H9 (cell line): ENCODE data around the gene FN3KRP. TPM values are rescaled to one million over a fixed set of nuclear protein-coding genes. Genes with fewer than 3 reads are reported as not detected.

Source experiments
- DNase-seq: peaks from one replicate; pipeline ENCODE4 v3.0.0-alpha.2; 2017
- H2AFZ ChIP-seq: one replicate; pipeline ENCODE4 v1.6.1; 2013; ENCODE audit warnings: mild to moderate bottlenecking, low read length, control low read depth, moderate library complexity
- H2AK5ac ChIP-seq: 2 replicates; pipeline ENCODE4 v1.6.1; 2013; ENCODE audit warnings: low read length, control low read depth, mixed read lengths; ENCODE audit not compliant: insufficient read length
- H2BK120ac ChIP-seq: one replicate; pipeline ENCODE4 v1.6.1; 2013; ENCODE audit warnings: low read depth, mild to moderate bottlenecking, low read length, control low read depth, inconsistent platforms; ENCODE audit not compliant: poor library complexity, severe bottlenecking
- H2BK12ac ChIP-seq: 2 replicates; pipeline ENCODE4 v1.6.1; 2013; ENCODE audit warnings: low read length, control low read depth, mixed read lengths, low read depth; ENCODE audit not compliant: insufficient read length
- H2BK15ac ChIP-seq: 2 replicates; pipeline ENCODE4 v1.6.1; 2013; ENCODE audit warnings: low read depth, low read length, control low read depth
- H2BK20ac ChIP-seq: one replicate; pipeline ENCODE4 v1.6.1; 2013; ENCODE audit warnings: low read depth, mild to moderate bottlenecking, low read length, control low read depth, inconsistent platforms; ENCODE audit not compliant: poor library complexity, severe bottlenecking
- H2BK5ac ChIP-seq: 2 replicates; pipeline ENCODE4 v1.6.1; 2013; ENCODE audit warnings: low read length, control low read depth, mixed read lengths; ENCODE audit not compliant: insufficient read length
- H3K14ac ChIP-seq: 2 replicates; pipeline ENCODE4 v1.6.1; 2013; ENCODE audit warnings: low read length, control low read depth; ENCODE audit not compliant: insufficient read depth
- H3K18ac ChIP-seq: 2 replicates; pipeline ENCODE4 v1.6.1; 2013; ENCODE audit warnings: low read depth, mild to moderate bottlenecking, mixed read lengths, low read length, control low read depth; ENCODE audit not compliant: insufficient read length
- H3K23ac ChIP-seq: 2 replicates; pipeline ENCODE4 v1.6.1; 2013; ENCODE audit warnings: low read length, control low read depth, mixed read lengths, low read depth; ENCODE audit not compliant: insufficient read length
- H3K23me2 ChIP-seq: 2 replicates; pipeline ENCODE4 v1.6.1; 2013; ENCODE audit warnings: low read depth, mild to moderate bottlenecking, mixed read lengths, low read length, control low read depth; ENCODE audit not compliant: insufficient read length, poor library complexity, severe bottlenecking
- H3K27ac ChIP-seq: 2 replicates; pipeline ENCODE4 v1.5.1; 2013; ENCODE audit warnings: low read length, control low read depth, mixed read lengths, low read depth; ENCODE audit not compliant: insufficient read length
- H3K27me3 ChIP-seq: 2 replicates; pipeline ENCODE4 v1.6.1; 2013; ENCODE audit warnings: low read length, control low read depth, inconsistent platforms; ENCODE audit not compliant: insufficient read depth
- H3K4ac ChIP-seq: 2 replicates; pipeline ENCODE4 v1.6.1; 2013; ENCODE audit warnings: low read depth, mild to moderate bottlenecking, control low read depth, inconsistent platforms, low read length, moderate library complexity
- H3K4me1 ChIP-seq: 2 replicates; pipeline ENCODE4 v1.6.1; 2013; ENCODE audit warnings: low read length, control low read depth, inconsistent platforms; ENCODE audit not compliant: insufficient read depth
- H3K4me2 ChIP-seq: 2 replicates; pipeline ENCODE4 v1.6.1; 2013; ENCODE audit warnings: low read length, control low read depth, mixed read lengths; ENCODE audit not compliant: insufficient read length, insufficient read depth
- H3K56ac ChIP-seq: 2 replicates; pipeline ENCODE4 v1.6.1; 2013; ENCODE audit warnings: low read depth, mild to moderate bottlenecking, mixed read lengths, low read length, control low read depth; ENCODE audit not compliant: insufficient read length
- H3K79me1 ChIP-seq: 2 replicates; pipeline ENCODE4 v1.6.1; 2013; ENCODE audit warnings: low read depth, mild to moderate bottlenecking, moderate library complexity, low read length, control low read depth, inconsistent platforms; ENCODE audit not compliant: insufficient read depth, poor library complexity, severe bottlenecking
- H3K79me2 ChIP-seq: 2 replicates; pipeline ENCODE4 v1.6.1; 2013; ENCODE audit warnings: low read length, control low read depth, inconsistent platforms; ENCODE audit not compliant: insufficient read depth
- H3K9ac ChIP-seq: 2 replicates; pipeline ENCODE4 v1.6.1; 2013; ENCODE audit warnings: low read length, control low read depth, mixed read lengths; ENCODE audit not compliant: insufficient read length; ENCODE audit errors: extremely low read depth
- H3K9me3 ChIP-seq: one replicate; pipeline ENCODE4 v1.6.1; 2013; ENCODE audit warnings: low read depth, low read length, inconsistent platforms; ENCODE audit not compliant: control insufficient read depth
- H3T11ph ChIP-seq: one replicate; pipeline ENCODE4 v1.6.1; 2013; ENCODE audit warnings: mild to moderate bottlenecking, low read length, control low read depth, inconsistent platforms
- H4K20me1 ChIP-seq: one replicate; pipeline ENCODE4 v1.6.1; 2013; ENCODE audit not compliant: control insufficient read depth, insufficient read length, insufficient read depth
- H4K5ac ChIP-seq: 2 replicates; pipeline ENCODE4 v1.6.1; 2013; ENCODE audit warnings: low read depth, mild to moderate bottlenecking, mixed read lengths, low read length, control low read depth; ENCODE audit not compliant: insufficient read length
- H4K8ac ChIP-seq: replicated peaks from 2 replicates; pipeline ENCODE4 v1.6.1; 2013; ENCODE audit warnings: low read length, control low read depth, mixed read lengths, low read depth; ENCODE audit not compliant: insufficient read length
- H4K91ac ChIP-seq: 2 replicates; pipeline ENCODE4 v1.6.1; 2013; ENCODE audit warnings: low read depth, mild to moderate bottlenecking, moderate library complexity, mixed read lengths, low read length, control low read depth; ENCODE audit not compliant: insufficient read length
- H3K27ac Mint-ChIP-seq, 3 experiments: 2 replicates in 2 of 3; 3 replicates in 1 of 3; pipeline ENCODE4 v1.8.0; 2020 to 2021; ENCODE audit warnings: mixed read lengths in 3 of 3, mild to moderate bottlenecking in 1 of 3, moderate library complexity in 1 of 3
- H3K27me3 Mint-ChIP-seq: 2 replicates; pipeline ENCODE4 v1.8.0; 2021; ENCODE audit warnings: low read depth, mild to moderate bottlenecking, moderate library complexity, mixed read lengths
- H3K36me3 Mint-ChIP-seq, 3 experiments: 2 replicates in 2 of 3; 3 replicates in 1 of 3; pipeline ENCODE4 v1.8.0; 2020 to 2021; ENCODE audit warnings: low read depth in 3 of 3, mixed read lengths in 3 of 3; ENCODE audit not compliant: insufficient read depth in 1 of 3
- H3K4me1 Mint-ChIP-seq, 2 experiments: 2 replicates each; pipeline ENCODE4 v1.8.0; 2020; ENCODE audit warnings: mixed read lengths in 2 of 2
- H3K4me3 Mint-ChIP-seq, 2 experiments: 2 replicates in 1 of 2; 3 replicates in 1 of 2; pipeline ENCODE4 v1.8.0; 2020 to 2021; ENCODE audit warnings: mild to moderate bottlenecking in 2 of 2, mixed read lengths in 2 of 2, moderate library complexity in 1 of 2
- H3K9me3 Mint-ChIP-seq, 2 experiments: 2 replicates in 1 of 2; 3 replicates in 1 of 2; pipeline ENCODE4 v1.8.0; 2020; ENCODE audit warnings: mild to moderate bottlenecking in 2 of 2, mixed read lengths in 2 of 2, moderate library complexity in 1 of 2
- CTCF ChIP-seq: fragments of 200-600 bp; sonication (generic); conservative IDR thresholded peaks from 3 replicates; pipeline ENCODE4 v1.8.0; 2021; ENCODE audit warnings: antibody characterized with exemption, mild to moderate bottlenecking
- WGBS: extraction: QIAGEN DNeasy Blood & Tissue Kit; methylation state at CpG from one replicate; pipeline ENCODE4 v1.1.7; 2013; ENCODE audit warnings: missing lambda C conversion rate, low lambda C conversion rate, mixed read lengths; ENCODE audit not compliant: insufficient read length; ENCODE audit errors: extremely low coverage; 5-methylcytosine and 5-hydroxymethylcytosine counted together
- total RNA-seq: library from RNA; stranded (reverse); gene quantifications from 2 replicates; pipeline ENCODE4 v1.2.1, GENCODE V29; 2021

The FN3KRP gene
- total RNA-seq, 1 experiment from 2014 or later: 32.9 TPM

DNA sequence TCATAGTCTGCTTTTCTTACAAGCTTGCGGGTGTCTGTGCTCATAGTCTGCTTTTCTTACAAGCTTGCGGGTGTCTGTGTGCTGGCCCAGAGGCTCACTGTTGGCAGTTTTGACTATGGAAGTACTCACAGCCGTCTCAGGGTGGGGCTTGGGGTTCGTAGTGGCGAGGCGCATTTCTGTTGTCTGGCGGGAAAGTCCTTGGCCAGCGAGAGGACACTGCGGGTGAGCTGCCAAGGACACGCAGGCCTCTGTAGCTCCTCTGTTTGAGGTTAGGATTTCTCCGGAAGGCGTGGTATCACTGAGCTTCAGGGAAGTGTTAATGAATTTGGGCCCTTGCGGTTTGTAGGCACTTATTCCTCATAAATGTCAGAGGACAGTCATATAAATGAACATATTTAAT is 48.9 kb downstream of the FN3KRP start:
- Mint-ChIP-seq H3K4me3 (no peak overlapping the region), H3K4me1 (no peaks in the 10 kb centered on the region), H3K27me3 (no peaks in the 10 kb centered on the region), H3K27ac (peak overlapping the region; percentile 33 to 93 (median 61); a peak in 4 of 7 replicates), H3K9me3 (no peaks in the 10 kb centered on the region), H3K36me3 (peaks cover 30 to 77% (median 73%) of the 10 kb centered on the region in 3 experiments)
- no peak overlapping the region for H2BK120ac ChIP-seq
- peaks cover 2% of the 10 kb centered on the region for H3K79me1 ChIP-seq
- no peak overlapping the region for H4K5ac ChIP-seq
- no peak overlapping the region for H3K14ac ChIP-seq
- H2BK15ac ChIP-seq: no peak overlapping the region
- no peak overlapping the region for H2AFZ ChIP-seq
- H3T11ph ChIP-seq: no peak overlapping the region
- H4K20me1 ChIP-seq: no peaks in the 10 kb centered on the region
- H2AK5ac ChIP-seq: no peak overlapping the region
- no peak for TF ChIP-seq CTCF
- no peak overlapping the region for H4K91ac ChIP-seq
- H3K27ac ChIP-seq: no peak overlapping the region
- DNase-seq: no peak
- H3K79me2 ChIP-seq: peaks cover 4% of the 10 kb centered on the region; the same call in 1 of the 2 replicates
- no peak overlapping the region for H2BK20ac ChIP-seq
- no peak overlapping the region for H3K23ac ChIP-seq
- H3K56ac ChIP-seq: no peak overlapping the region
- no peaks in the 10 kb centered on the region for H3K23me2 ChIP-seq
- no peaks in the 10 kb centered on the region for H3K9me3 ChIP-seq
- no peaks in the 10 kb centered on the region for H3K4me1 ChIP-seq
- H3K4me2 ChIP-seq: no peak overlapping the region
- no peak overlapping the region for H3K4ac ChIP-seq
- H3K9ac ChIP-seq: no peak overlapping the region
- no peak overlapping the region for H4K8ac ChIP-seq
- WGBS: no CpG with 5 or more reads among the region's 13 CpGs
- no peak overlapping the region for H3K18ac ChIP-seq
- H2BK12ac ChIP-seq: no peak overlapping the region
- H3K27me3 ChIP-seq: no peaks in the 10 kb centered on the region
- no peak overlapping the region for H2BK5ac ChIP-seq
